ENCODE data around the gene MN1.

Gene MN1

GRCh38 chr22:27783436-27784119 lies 18.0 kb downstream of the MN1 start:
- DNase-seq (ENCODE audit: insufficient read length, low spot score) (no peak), FAIRE-seq (no peak)
- TF ChIP-seq, protein P1, sequence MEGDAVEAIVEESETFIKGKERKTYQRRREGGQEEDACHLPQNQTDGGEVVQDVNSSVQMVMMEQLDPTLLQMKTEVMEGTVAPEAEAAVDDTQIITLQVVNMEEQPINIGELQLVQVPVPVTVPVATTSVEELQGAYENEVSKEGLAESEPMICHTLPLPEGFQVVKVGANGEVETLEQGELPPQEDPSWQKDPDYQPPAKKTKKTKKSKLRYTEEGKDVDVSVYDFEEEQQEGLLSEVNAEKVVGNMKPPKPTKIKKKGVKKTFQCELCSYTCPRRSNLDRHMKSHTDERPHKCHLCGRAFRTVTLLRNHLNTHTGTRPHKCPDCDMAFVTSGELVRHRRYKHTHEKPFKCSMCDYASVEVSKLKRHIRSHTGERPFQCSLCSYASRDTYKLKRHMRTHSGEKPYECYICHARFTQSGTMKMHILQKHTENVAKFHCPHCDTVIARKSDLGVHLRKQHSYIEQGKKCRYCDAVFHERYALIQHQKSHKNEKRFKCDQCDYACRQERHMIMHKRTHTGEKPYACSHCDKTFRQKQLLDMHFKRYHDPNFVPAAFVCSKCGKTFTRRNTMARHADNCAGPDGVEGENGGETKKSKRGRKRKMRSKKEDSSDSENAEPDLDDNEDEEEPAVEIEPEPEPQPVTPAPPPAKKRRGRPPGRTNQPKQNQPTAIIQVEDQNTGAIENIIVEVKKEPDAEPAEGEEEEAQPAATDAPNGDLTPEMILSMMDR (IDR thresholded peaks at IDR 0.05; ENCODE audit: insufficient read depth, missing control alignments), result no peak

- TF ChIP-seq, protein P1 (IDR thresholded peaks at IDR 0.05; ENCODE audit: insufficient read depth, missing control alignments), result no peak
- no peak for FAIRE-seq
- no peak for DNase-seq (ENCODE audit: insufficient read length, low spot score)
Observed at GRCh38 chr22:27782088-27782487, 19.5 kb downstream of the MN1 start.

- DNase-seq (ENCODE audit: insufficient read length, low spot score) (no peak), FAIRE-seq (no peak)
- TF ChIP-seq, protein P1 (IDR thresholded peaks at IDR 0.05; ENCODE audit: insufficient read depth, missing control alignments), result no peak
Observed at GRCh38 chr22:27780161-27780575, 21.4 kb downstream of the MN1 start.

DNA sequence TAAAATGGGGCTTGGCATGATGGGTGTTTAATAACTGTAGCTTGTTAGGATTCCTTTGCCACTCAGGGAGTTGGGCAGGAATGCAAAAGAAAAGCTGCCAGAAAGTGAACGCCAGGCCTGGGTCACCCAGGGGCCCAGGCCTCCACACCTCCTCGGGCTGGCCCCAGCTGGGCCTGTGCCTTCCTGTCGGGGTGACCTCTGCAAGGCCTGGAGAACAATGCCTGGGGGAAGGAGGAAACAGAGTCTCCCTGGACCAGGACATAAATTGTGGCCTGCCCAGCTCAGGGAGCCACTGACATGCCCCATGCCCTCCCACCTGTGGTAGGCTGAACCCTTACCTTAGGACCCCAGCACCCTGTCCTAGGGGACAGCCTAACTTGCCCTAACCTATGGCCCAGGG lies 21.9 kb downstream of the MN1 start:
- no peak for FAIRE-seq
- TF ChIP-seq, protein P1 (IDR thresholded peaks at IDR 0.05; ENCODE audit: insufficient read depth, missing control alignments), result no peak
- DNase-seq (ENCODE audit: insufficient read length, low spot score), result no peak

- TF ChIP-seq, protein P1 (IDR thresholded peaks at IDR 0.05; ENCODE audit: insufficient read depth, missing control alignments), result no peak
- DNase-seq (ENCODE audit: insufficient read length, low spot score) (no peak), FAIRE-seq (no peak)
Observed at GRCh38 chr22:27778294-27779090, 23.1 kb downstream of the MN1 start.

GRCh38 chr22:27777128-27777527 lies 24.4 kb downstream of the MN1 start:
- TF ChIP-seq, protein P1 (IDR thresholded peaks at IDR 0.05; ENCODE audit: insufficient read depth, missing control alignments), result no peak
- no peak for FAIRE-seq
- no peak for DNase-seq (ENCODE audit: insufficient read length, low spot score)

DNA sequence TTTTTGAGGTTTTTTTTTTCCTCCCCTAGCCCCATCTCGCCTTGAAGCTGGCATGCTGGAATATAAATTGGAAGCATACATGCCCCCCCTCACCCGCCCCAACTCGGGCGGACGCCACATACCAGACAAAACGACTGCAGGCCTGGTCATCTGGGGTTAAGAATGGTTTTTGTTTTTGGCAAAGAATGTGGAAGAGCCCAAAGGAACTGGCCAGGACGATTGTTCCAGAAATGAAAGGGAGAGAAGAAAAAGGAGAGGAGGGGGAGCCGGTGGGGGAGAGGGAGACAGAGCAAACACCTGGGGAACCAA lies 25.0 kb downstream of the MN1 start:
- no peak for DNase-seq (ENCODE audit: insufficient read length, low spot score)
- FAIRE-seq, result no peak
- TF ChIP-seq, protein P1 (IDR thresholded peaks at IDR 0.05; ENCODE audit: insufficient read depth, missing control alignments), result no peak

Data from D721Med (cell line).